GM21423 (cell line): ENCODE results near the gene BORCS5.
"Not testable (repeated sequence)": the region's sequence is repeated elsewhere in the genome, so short reads cannot be mapped to it uniquely, and the experiment has no call there.

Experiments
- ATAC-seq: cut with Tn5 transposase; IDR thresholded peaks from one replicate; pipeline ENCODE4 v1.9.1; 2021; ENCODE audit warnings: mild to moderate bottlenecking, moderate library complexity; ENCODE audit not compliant: unreplicated experiment

Gene BORCS5

GRCh38 chr12:12480074-12480473, 123.2 kb downstream of the BORCS5 start:
- no peak for ATAC-seq

- ATAC-seq: no peak
These were observed 124.8 kb downstream of the BORCS5 start for GRCh38 chr12:12481631-12482030.

GRCh38 chr12:12482150-12482761, 125.4 kb downstream of the BORCS5 start:
- no peak for ATAC-seq

- ATAC-seq: peak; percentile 39
These were observed 126.1 kb downstream of the BORCS5 start for GRCh38 chr12:12482959-12483358.

- ATAC-seq: no peak
These were observed 126.6 kb downstream of the BORCS5 start for GRCh38 chr12:12483438-12483837.

GRCh38 chr12:12486661-12487240, 129.9 kb downstream of the BORCS5 start:
- peak; percentile 82 for ATAC-seq

- no peak for ATAC-seq
These were observed 130.6 kb downstream of the BORCS5 start for GRCh38 chr12:12487490-12487889.

- no peak for ATAC-seq
These were observed 131.4 kb downstream of the BORCS5 start for GRCh38 chr12:12488296-12488695.

GRCh38 chr12:12488823-12489550, 132.1 kb downstream of the BORCS5 start:
- ATAC-seq: no peak

GRCh38 chr12:12491606-12492005, 134.7 kb downstream of the BORCS5 start:
- no peak for ATAC-seq

GRCh38 chr12:12492547-12492946, 135.7 kb downstream of the BORCS5 start:
- no peak for ATAC-seq

GRCh38 chr12:12495536-12495935, 138.7 kb downstream of the BORCS5 start:
- no peak for ATAC-seq

- ATAC-seq: no peak
These were observed 141.3 kb downstream of the BORCS5 start for GRCh38 chr12:12498210-12498609.

- ATAC-seq: no peak
These were observed 143.2 kb downstream of the BORCS5 start for GRCh38 chr12:12499909-12500604.

GRCh38 chr12:12501121-12501520, 144.2 kb downstream of the BORCS5 start:
- ATAC-seq: no peak

- ATAC-seq: not testable (repeated sequence)
These were observed 145.4 kb downstream of the BORCS5 start for GRCh38 chr12:12502130-12502814.

- ATAC-seq: no peak
These were observed 145.9 kb downstream of the BORCS5 start for GRCh38 chr12:12502815-12503151.

- no peak for ATAC-seq
These were observed 146.7 kb downstream of the BORCS5 start for GRCh38 chr12:12503384-12504078.

- ATAC-seq: peak; percentile 88
These were observed 148.9 kb downstream of the BORCS5 start for GRCh38 chr12:12505544-12506495.
